ENCODE results near the gene RIN1. TPM values are rescaled to one million over a fixed set of nuclear protein-coding genes. Genes with fewer than 3 reads are reported as not detected.

The RIN1 gene
- polyA plus RNA-seq, 3 donors = 6.1 to 15.4 (median 7.6) TPM

GRCh38 chr11:66328302-66329144 lies 7.7 kb downstream of the RIN1 start:
- no peaks in the 10 kb centered on the region for H3K9me3 ChIP-seq (replicated peaks in 1 of 2; ENCODE audit: control insufficient read depth in 1 of 2, insufficient read depth in 1 of 2, low read length in 2 of 2)
- no peak overlapping the region for H3K9ac ChIP-seq (ENCODE audit: insufficient read depth, low read length, poor library complexity, severe bottlenecking)
- Mint-ChIP-seq H3K4me1 (peaks cover 16% of the 10 kb centered on the region), H3K9me3 (no peaks in the 10 kb centered on the region), H3K36me3 (peaks cover 19 to 22% of the 10 kb centered on the region in 2 donors), H3K4me3 (peak overlapping the region; percentile 45 to 80), H3K27ac (peak overlapping the region in 2 of 7 donors; percentile 4 to 35), H3K27me3 (ENCODE audit: low read depth in 3 of 3) (peaks cover 0 to 3% (median 2%) of the 10 kb centered on the region in 3 donors)
- H3K79me2 ChIP-seq (ENCODE audit: insufficient read depth, low read length) = no peaks in the 10 kb centered on the region
- H4K20me1 ChIP-seq (ENCODE audit: insufficient read depth, low read length) = peaks cover 6% of the 10 kb centered on the region
- WGBS (ENCODE audit: insufficient coverage) = 14% methylated on average over 12 of the region's 19 CpGs
- peaks cover 18 to 24% of the 10 kb centered on the region in 2 donors for H3K36me3 ChIP-seq (replicated peaks in 1 of 2; ENCODE audit: control insufficient read depth in 1 of 2, insufficient read depth in 2 of 2, low read length in 2 of 2)
- peak; percentile 98 for TF ChIP-seq CTCF (IDR thresholded peaks at IDR 0.05)
- peak; percentile 74 to 78 (median 77) for DNase-seq
- intact Hi-C loops (cut with micrococcal nuclease) = loop anchor here (1.0 kb wide), 1 partner anchor 16 kb away; no protein-coding TSS in a partner anchor
- H2AFZ ChIP-seq (ENCODE audit: insufficient read depth, low read depth, low read length, poor library complexity, severe bottlenecking) = peak overlapping the region; percentile 76
- H3K27ac ChIP-seq (ENCODE audit: low read depth in 1 of 2, low read length in 2 of 2) = no peak overlapping the region
- peak overlapping the region; percentile 59 for H3K4me2 ChIP-seq (replicated peaks; ENCODE audit: extremely low read depth, low read length, poor library complexity, severe bottlenecking)
- peak overlapping the region in 1 of 3 experiments; percentile 39 for H3K4me3 ChIP-seq (replicated peaks in 1 of 3; ENCODE audit: low read depth in 2 of 3, low read length in 3 of 3)
- H3K27me3 ChIP-seq (ENCODE audit: control insufficient read depth in 2 of 2, insufficient read depth in 2 of 2, low read length in 2 of 2) = no peaks in the 10 kb centered on the region
- H3K4me1 ChIP-seq (ENCODE audit: control insufficient read depth in 1 of 2, insufficient read depth in 2 of 2, low read length in 2 of 2) = peaks cover 7 to 11% of the 10 kb centered on the region in 2 donors

GRCh38 chr11:66328031-66328301 lies 8.3 kb downstream of the RIN1 start:
- no peak overlapping the region for H3K9ac ChIP-seq (ENCODE audit: insufficient read depth, low read length, poor library complexity, severe bottlenecking)
- no peaks in the 10 kb centered on the region for H3K27me3 ChIP-seq (ENCODE audit: control insufficient read depth in 2 of 2, insufficient read depth in 2 of 2, low read length in 2 of 2)
- no peak overlapping the region for H3K4me2 ChIP-seq (replicated peaks; ENCODE audit: extremely low read depth, low read length, poor library complexity, severe bottlenecking)
- H3K4me1 ChIP-seq (ENCODE audit: control insufficient read depth in 1 of 2, insufficient read depth in 2 of 2, low read length in 2 of 2) = peaks cover 7 to 11% of the 10 kb centered on the region in 2 donors
- no peak overlapping the region for H3K4me3 ChIP-seq (replicated peaks in 1 of 3; ENCODE audit: low read depth in 2 of 3, low read length in 3 of 3)
- peaks cover 13 to 18% of the 10 kb centered on the region in 2 donors for H3K36me3 ChIP-seq (replicated peaks in 1 of 2; ENCODE audit: control insufficient read depth in 1 of 2, insufficient read depth in 2 of 2, low read length in 2 of 2)
- no peaks in the 10 kb centered on the region for H3K9me3 ChIP-seq (replicated peaks in 1 of 2; ENCODE audit: control insufficient read depth in 1 of 2, insufficient read depth in 1 of 2, low read length in 2 of 2)
- intact Hi-C loops (cut with micrococcal nuclease) = loop anchor here (1.0 kb wide), 1 partner anchor 16 kb away; no protein-coding TSS in a partner anchor
- WGBS (ENCODE audit: insufficient coverage) = 94% methylated on average over 3 of the region's 3 CpGs
- H3K79me2 ChIP-seq (ENCODE audit: insufficient read depth, low read length) = no peaks in the 10 kb centered on the region
- no peak overlapping the region for H2AFZ ChIP-seq (ENCODE audit: insufficient read depth, low read depth, low read length, poor library complexity, severe bottlenecking)
- DNase-seq = no peak
- Mint-ChIP-seq H3K4me3 (no peak overlapping the region), H3K4me1 (peaks cover 16% of the 10 kb centered on the region), H3K27ac (no peak overlapping the region), H3K9me3 (no peaks in the 10 kb centered on the region), H3K27me3 (ENCODE audit: low read depth in 3 of 3) (peaks cover 0 to 3% (median 2%) of the 10 kb centered on the region in 3 donors), H3K36me3 (peaks cover 14 to 17% of the 10 kb centered on the region in 2 donors)
- H4K20me1 ChIP-seq (ENCODE audit: insufficient read depth, low read length) = peaks cover under 1% of the 10 kb centered on the region
- H3K27ac ChIP-seq (ENCODE audit: low read depth in 1 of 2, low read length in 2 of 2) = no peak overlapping the region
- no peak for TF ChIP-seq CTCF (IDR thresholded peaks at IDR 0.05)

Measured in CD14-positive monocyte (primary cell).